ENCODE measurements around the gene HMGCR. TPM values are rescaled to one million over a fixed set of nuclear protein-coding genes. Genes with fewer than 3 reads are reported as not detected.

The HMGCR gene
- total RNA-seq, 4 donors from 2014 or later, result 3.2 to 21.1 (median 5.5) TPM

GRCh38 chr5:75381456-75381855 is 44.4 kb downstream of the HMGCR start:
- peaks cover 0 to 88% of the 10 kb centered on the region in 2 donors for H3K36me3 ChIP-seq

GRCh38 chr5:75384218-75384617 is 47.2 kb downstream of the HMGCR start:
- ATAC-seq (no peak), DNase-seq (no peak)
- in situ Hi-C loops (cut with MboI; ENCODE audit: low sequenced_read_pairs in 4 of 4), result no loop called here
- TF ChIP-seq CTCF (IDR thresholded peaks at IDR 0.05 in 4 of 5, conservative IDR thresholded peaks at IDR 0.05 in 1 of 5), result no peak
- TF ChIP-seq POLR2A (IDR thresholded peaks at IDR 0.05), result no peak
- Histone ChIP-seq H3K9me3 (no peaks in the 10 kb centered on the region), H3K4me3 (no peak overlapping the region), H3K36me3 (peaks cover 0 to 87% of the 10 kb centered on the region in 2 donors), H3K27me3 (no peaks in the 10 kb centered on the region), H3K27ac (no peak overlapping the region), H3K4me1 (no peaks in the 10 kb centered on the region)
- intact Hi-C loops (cut with DNase I; ENCODE audit: low total_unique reads), result no loop called here

More at GRCh38 chr5:75381456-75381855, 44.4 kb downstream of the HMGCR start:
- Histone ChIP-seq H3K27ac (no peak overlapping the region), H3K4me1 (no peaks in the 10 kb centered on the region), H3K4me3 (no peak overlapping the region), H3K27me3 (no peaks in the 10 kb centered on the region), H3K9me3 (no peaks in the 10 kb centered on the region)
- TF ChIP-seq CTCF (IDR thresholded peaks at IDR 0.05 in 4 of 5, conservative IDR thresholded peaks at IDR 0.05 in 1 of 5), result no peak
- no peak for TF ChIP-seq POLR2A (IDR thresholded peaks at IDR 0.05)
- in situ Hi-C loops (cut with MboI; ENCODE audit: low sequenced_read_pairs in 4 of 4) (no loop called here), intact Hi-C loops (cut with DNase I; ENCODE audit: low total_unique reads) (no loop called here)
- DNase-seq (no peak), ATAC-seq (no peak)

- TF ChIP-seq CTCF (IDR thresholded peaks at IDR 0.05 in 4 of 5, conservative IDR thresholded peaks at IDR 0.05 in 1 of 5), result no peak
- no peak for TF ChIP-seq POLR2A (IDR thresholded peaks at IDR 0.05)
- intact Hi-C loops (cut with DNase I; ENCODE audit: low total_unique reads), result no loop called here
Measured at GRCh38 chr5:75387806-75388205, 50.8 kb downstream of the HMGCR start.

GRCh38 chr5:75389430-75389829 is 52.4 kb downstream of the HMGCR start:
- Histone ChIP-seq H3K9me3 (no peaks in the 10 kb centered on the region), H3K4me3 (no peak overlapping the region), H3K27me3 (no peaks in the 10 kb centered on the region), H3K4me1 (no peaks in the 10 kb centered on the region), H3K36me3 (peaks cover 2 to 44% of the 10 kb centered on the region in 2 donors), H3K27ac (no peak overlapping the region)
- TF ChIP-seq CTCF (IDR thresholded peaks at IDR 0.05 in 4 of 5, conservative IDR thresholded peaks at IDR 0.05 in 1 of 5), result no peak
- in situ Hi-C loops (cut with MboI; ENCODE audit: low sequenced_read_pairs in 4 of 4) (no loop called here), intact Hi-C loops (cut with DNase I; ENCODE audit: low total_unique reads) (no loop called here)
- ATAC-seq, result no peak
- DNase-seq, result no peak

More at GRCh38 chr5:75387806-75388205, 50.8 kb downstream of the HMGCR start:
- in situ Hi-C loops (cut with MboI; ENCODE audit: low sequenced_read_pairs in 4 of 4), result no loop called here
- Histone ChIP-seq H3K36me3 (peaks cover 2 to 59% of the 10 kb centered on the region in 2 donors), H3K4me3 (no peak overlapping the region), H3K27me3 (no peaks in the 10 kb centered on the region), H3K4me1 (no peaks in the 10 kb centered on the region), H3K27ac (no peak overlapping the region), H3K9me3 (no peaks in the 10 kb centered on the region)
- DNase-seq, result no peak
- no peak for ATAC-seq

- in situ Hi-C loops (cut with MboI; ENCODE audit: low sequenced_read_pairs in 4 of 4), result no loop called here
- Histone ChIP-seq H3K9me3 (no peaks in the 10 kb centered on the region), H3K4me3 (no peak overlapping the region), H3K27me3 (no peaks in the 10 kb centered on the region), H3K27ac (no peak overlapping the region), H3K4me1 (no peaks in the 10 kb centered on the region), H3K36me3 (peaks cover 2 to 25% of the 10 kb centered on the region in 2 donors)
- DNase-seq (no peak), ATAC-seq (no peak)
- intact Hi-C loops (cut with DNase I; ENCODE audit: low total_unique reads), result no loop called here
- TF ChIP-seq CTCF (IDR thresholded peaks at IDR 0.05 in 4 of 5, conservative IDR thresholded peaks at IDR 0.05 in 1 of 5) (no peak), POLR2A (IDR thresholded peaks at IDR 0.05) (no peak)
Measured at GRCh38 chr5:75395277-75395676, 58.3 kb downstream of the HMGCR start.

Measured in gastrocnemius medialis (tissue), 4 donors.